ENCODE results near the gene MYO15A.

DNA sequence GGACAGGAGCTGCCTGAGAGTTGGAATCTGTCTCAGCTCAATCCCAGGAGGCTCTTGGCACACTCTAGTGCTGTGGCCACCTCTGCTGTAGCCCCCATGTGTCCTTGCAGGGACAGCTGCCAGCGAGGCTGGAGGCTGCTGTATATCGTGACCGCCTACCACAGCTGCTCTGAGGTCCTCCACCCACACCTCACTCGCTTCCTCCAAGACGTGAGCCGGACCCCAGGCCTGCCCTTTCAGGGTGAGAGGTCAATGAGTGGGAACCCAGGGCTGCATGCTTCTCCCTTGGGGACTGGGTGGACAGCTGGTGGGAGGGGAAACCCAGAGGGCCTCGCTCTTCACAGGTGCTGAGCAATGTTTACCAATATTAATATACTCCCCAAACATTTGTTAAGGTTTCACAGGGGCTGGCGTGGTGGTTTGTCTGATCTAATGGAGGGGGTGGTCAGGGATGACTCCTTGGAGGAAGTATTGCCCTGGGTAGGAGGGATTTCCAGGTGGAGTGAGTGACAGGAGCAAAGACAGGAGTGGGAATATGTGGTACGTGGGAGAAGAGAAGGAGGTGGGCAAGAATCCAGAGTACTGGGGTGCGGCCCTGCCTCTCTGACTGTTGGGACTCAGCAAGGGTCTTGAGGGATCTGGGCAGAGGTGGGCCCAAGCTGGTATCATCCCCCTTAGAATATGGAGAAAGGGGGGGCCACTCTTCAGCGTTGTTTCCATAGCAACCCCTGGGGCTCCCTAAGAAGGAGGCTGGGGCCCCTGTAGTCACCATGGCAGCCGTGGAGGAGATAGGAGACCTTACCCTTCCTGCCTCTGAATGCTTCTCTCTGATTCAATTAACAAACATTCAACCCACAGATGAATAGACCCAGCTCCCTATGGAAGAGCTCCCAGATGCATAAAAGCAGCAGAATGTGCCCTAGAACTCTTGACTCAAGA is 52.9 kb downstream of the MYO15A start:
- no peak for TF ChIP-seq EZH2 (optimal IDR thresholded peaks at IDR 0.05; ENCODE audit: low read depth, low read length)
- TF ChIP-seq, protein P1, sequence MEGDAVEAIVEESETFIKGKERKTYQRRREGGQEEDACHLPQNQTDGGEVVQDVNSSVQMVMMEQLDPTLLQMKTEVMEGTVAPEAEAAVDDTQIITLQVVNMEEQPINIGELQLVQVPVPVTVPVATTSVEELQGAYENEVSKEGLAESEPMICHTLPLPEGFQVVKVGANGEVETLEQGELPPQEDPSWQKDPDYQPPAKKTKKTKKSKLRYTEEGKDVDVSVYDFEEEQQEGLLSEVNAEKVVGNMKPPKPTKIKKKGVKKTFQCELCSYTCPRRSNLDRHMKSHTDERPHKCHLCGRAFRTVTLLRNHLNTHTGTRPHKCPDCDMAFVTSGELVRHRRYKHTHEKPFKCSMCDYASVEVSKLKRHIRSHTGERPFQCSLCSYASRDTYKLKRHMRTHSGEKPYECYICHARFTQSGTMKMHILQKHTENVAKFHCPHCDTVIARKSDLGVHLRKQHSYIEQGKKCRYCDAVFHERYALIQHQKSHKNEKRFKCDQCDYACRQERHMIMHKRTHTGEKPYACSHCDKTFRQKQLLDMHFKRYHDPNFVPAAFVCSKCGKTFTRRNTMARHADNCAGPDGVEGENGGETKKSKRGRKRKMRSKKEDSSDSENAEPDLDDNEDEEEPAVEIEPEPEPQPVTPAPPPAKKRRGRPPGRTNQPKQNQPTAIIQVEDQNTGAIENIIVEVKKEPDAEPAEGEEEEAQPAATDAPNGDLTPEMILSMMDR (IDR thresholded peaks at IDR 0.05; ENCODE audit: low read length): no peak
